ENCODE measurements around the gene PLEKHA8.

PLEKHA8 gene

GRCh38 chr7:30169579-30169978 is 141.4 kb downstream of the PLEKHA8 start:
- peak; percentile 9 for DNase-seq (ENCODE audit: low spot score)

- DNase-seq (ENCODE audit: low spot score): no peak
Observed at GRCh38 chr7:30170476-30171205, 142.4 kb downstream of the PLEKHA8 start.

GRCh38 chr7:30171766-30172447 is 143.7 kb downstream of the PLEKHA8 start:
- DNase-seq (ENCODE audit: low spot score): no peak

DNA sequence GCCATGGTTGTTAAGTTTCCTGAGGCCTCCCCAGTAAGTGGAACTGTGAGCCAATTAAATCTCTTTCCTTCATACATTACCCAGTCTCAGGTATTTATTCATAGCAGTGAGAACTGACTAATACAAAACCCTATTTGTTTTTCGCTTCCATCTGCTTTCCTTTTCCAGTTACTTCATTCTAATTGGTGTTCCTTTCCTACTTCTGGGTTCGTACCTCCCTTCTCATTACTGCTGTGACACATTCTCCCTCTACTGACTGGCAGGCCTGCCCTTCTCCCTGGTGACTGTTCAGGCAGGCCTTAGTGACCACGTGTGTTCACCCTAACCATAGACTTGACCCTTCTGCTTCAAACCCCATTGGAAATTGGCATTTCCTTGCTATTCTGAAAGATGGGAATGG is 144.2 kb downstream of the PLEKHA8 start:
- no peak for DNase-seq (ENCODE audit: low spot score)

- peak; percentile 79 for DNase-seq (ENCODE audit: low spot score)
Observed at GRCh38 chr7:30173058-30173897, 145.1 kb downstream of the PLEKHA8 start.

- no peak for DNase-seq (ENCODE audit: low spot score)
Observed at GRCh38 chr7:30175180-30175579, 147.0 kb downstream of the PLEKHA8 start.

DNA sequence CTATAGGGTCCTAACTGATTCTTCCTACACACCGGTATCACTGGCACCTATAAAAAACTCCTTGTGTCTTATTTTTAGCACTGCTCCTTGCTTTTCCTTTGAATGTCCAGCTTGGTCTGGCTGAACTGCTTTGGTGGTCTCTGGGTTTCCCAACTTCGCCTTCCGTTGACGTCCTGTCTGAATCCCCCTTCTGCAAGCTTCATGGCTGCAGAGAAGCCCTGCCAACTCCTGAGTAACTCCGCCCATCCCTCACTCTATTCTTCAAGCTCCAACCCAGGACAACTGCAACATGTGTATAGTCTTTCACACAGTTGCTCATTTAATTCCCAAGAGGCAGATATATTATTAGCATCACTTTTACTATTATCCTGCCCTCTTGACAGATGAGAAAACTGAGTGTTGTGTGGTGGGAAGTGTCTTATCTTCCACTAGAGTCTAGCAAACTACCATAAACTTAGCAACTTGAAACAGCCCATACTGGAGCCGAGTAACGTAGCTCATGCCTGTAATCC is 147.5 kb downstream of the PLEKHA8 start:
- no peak for DNase-seq (ENCODE audit: low spot score)

GRCh38 chr7:30176463-30177109 is 148.4 kb downstream of the PLEKHA8 start:
- DNase-seq (ENCODE audit: low spot score): no peak

DNA sequence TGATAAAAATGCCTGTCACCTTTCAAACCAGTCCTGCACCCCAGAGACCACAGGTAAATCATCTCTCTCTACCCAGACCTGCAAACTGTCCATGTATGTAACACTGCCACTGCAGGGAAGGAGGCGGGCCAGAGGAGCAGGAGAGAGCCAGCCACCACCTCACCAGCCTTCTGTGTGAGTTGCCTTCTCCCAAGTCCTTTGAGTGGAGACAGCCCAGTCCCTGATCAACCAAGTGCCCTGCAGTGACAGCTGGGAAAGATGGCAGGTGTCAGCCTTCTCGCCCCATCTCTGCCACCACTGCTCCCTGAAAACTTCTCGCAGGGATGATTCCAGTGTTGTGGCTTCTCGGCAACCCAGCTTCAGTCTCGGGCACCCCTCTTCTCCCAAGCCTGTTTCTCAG is 149.0 kb downstream of the PLEKHA8 start:
- DNase-seq (ENCODE audit: low spot score): no peak

GRCh38 chr7:30177965-30178364 is 149.8 kb downstream of the PLEKHA8 start:
- DNase-seq (ENCODE audit: low spot score): no peak

DNA sequence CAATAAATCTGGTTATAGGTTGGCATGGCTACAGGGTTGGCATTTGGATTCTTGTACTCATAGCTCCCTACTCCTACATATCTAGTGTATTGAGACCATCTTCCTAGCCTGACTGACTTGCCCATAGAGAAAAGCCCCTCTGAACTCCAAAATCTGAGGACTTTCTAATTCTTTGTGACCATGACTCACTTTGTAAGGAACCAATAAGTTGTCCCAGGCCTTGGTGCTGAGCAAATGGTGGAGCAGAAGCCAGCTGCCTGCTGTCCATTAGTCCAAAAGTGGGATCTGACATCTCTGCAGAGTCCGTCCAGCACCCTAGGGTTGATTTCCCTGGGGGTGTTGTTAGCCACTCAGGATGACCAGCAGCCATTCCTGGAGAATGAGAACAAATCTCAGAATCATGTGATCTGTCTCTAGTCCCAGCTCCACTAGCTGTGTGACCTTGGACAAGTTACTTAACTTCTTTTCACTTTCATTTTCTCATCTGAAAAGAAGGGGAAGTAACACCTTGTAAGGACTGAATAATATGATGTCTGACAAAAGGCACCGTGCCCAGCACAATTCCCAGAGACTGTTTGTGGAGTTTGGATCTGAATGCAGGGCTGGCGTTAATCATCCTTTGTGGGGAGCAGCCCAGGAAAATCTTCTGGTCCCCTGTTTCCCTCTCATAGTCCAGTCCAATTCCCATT is 150.7 kb downstream of the PLEKHA8 start:
- no peak for DNase-seq (ENCODE audit: low spot score)
